Measurements from ENCODE around the gene LMOD1. TPM values are rescaled to one million over a fixed set of nuclear protein-coding genes. Genes with fewer than 3 reads are reported as not detected.
A peak's percentile ranks its signal among the peaks of the same experiment; 100 is the strongest.

LMOD1 gene
- not detected in 2 replicates for total RNA-seq

GRCh38 chr1:201946224-201946908, at the start of gene LMOD1:
TSS of gene LMOD1 (minus strand) at chr1:201946548. CDS start at chr1:201946340, 208 bp downstream.
- peak within 1 kb of the TSS; percentile 19 for H3K4me3 Mint-ChIP-seq
- intact Hi-C loops (cut with micrococcal nuclease), result no loop called here
- H3K4me1 Mint-ChIP-seq (ENCODE audit: low read depth), result peaks cover 6% of the 10 kb centered on the region
- H3K27me3 Mint-ChIP-seq (ENCODE audit: insufficient read depth), result peaks cover 53% of the 10 kb centered on the region
- no peak for DNase-seq (ENCODE audit: low spot score)
- H3K27ac Mint-ChIP-seq, result no peak within 1 kb of the TSS
- H3K36me3 Mint-ChIP-seq (ENCODE audit: low read depth), result no peaks in the 10 kb centered on the region
- H3K9me3 Mint-ChIP-seq, result no peaks in the 10 kb centered on the region

- no peak overlapping the region for H3K27ac Mint-ChIP-seq
- peaks cover 31% of the 10 kb centered on the region for H3K36me3 Mint-ChIP-seq (ENCODE audit: low read depth)
- no peaks in the 10 kb centered on the region for H3K4me1 Mint-ChIP-seq (ENCODE audit: low read depth)
- no peaks in the 10 kb centered on the region for H3K9me3 Mint-ChIP-seq
- no peak for DNase-seq (ENCODE audit: low spot score)
- H3K4me3 Mint-ChIP-seq, result no peak overlapping the region
- H3K27me3 Mint-ChIP-seq (ENCODE audit: insufficient read depth), result no peaks in the 10 kb centered on the region
- intact Hi-C loops (cut with micrococcal nuclease), result no loop called here
These were observed 44.1 kb upstream of the LMOD1 start for GRCh38 chr1:201990427-201990826.

GRCh38 chr1:201989354-201990128, 43.2 kb upstream of the LMOD1 start:
- no peaks in the 10 kb centered on the region for H3K27me3 Mint-ChIP-seq (ENCODE audit: insufficient read depth)
- H3K4me1 Mint-ChIP-seq (ENCODE audit: low read depth), result peaks cover under 1% of the 10 kb centered on the region
- no peak overlapping the region for H3K27ac Mint-ChIP-seq
- no peak overlapping the region for H3K4me3 Mint-ChIP-seq
- intact Hi-C loops (cut with micrococcal nuclease), result no loop called here
- DNase-seq (ENCODE audit: low spot score), result no peak
- peaks cover 31% of the 10 kb centered on the region for H3K36me3 Mint-ChIP-seq (ENCODE audit: low read depth)
- H3K9me3 Mint-ChIP-seq, result no peaks in the 10 kb centered on the region

- no peak overlapping the region for H3K27ac Mint-ChIP-seq
- H3K27me3 Mint-ChIP-seq (ENCODE audit: insufficient read depth), result no peaks in the 10 kb centered on the region
- no peak overlapping the region for H3K4me3 Mint-ChIP-seq
- H3K9me3 Mint-ChIP-seq, result no peaks in the 10 kb centered on the region
- H3K4me1 Mint-ChIP-seq (ENCODE audit: low read depth), result peaks cover 9% of the 10 kb centered on the region
- intact Hi-C loops (cut with micrococcal nuclease), result no loop called here
- DNase-seq (ENCODE audit: low spot score), result no peak
- peaks cover 22% of the 10 kb centered on the region for H3K36me3 Mint-ChIP-seq (ENCODE audit: low read depth)
These were observed 42.3 kb upstream of the LMOD1 start for GRCh38 chr1:201988601-201989000.

GRCh38 chr1:201985355-201985754, 39.0 kb upstream of the LMOD1 start:
- Mint-ChIP-seq H3K27me3 (ENCODE audit: insufficient read depth) (peaks cover 4% of the 10 kb centered on the region), H3K27ac (no peak overlapping the region), H3K36me3 (ENCODE audit: low read depth) (peaks cover 7% of the 10 kb centered on the region), H3K4me1 (ENCODE audit: low read depth) (peaks cover 25% of the 10 kb centered on the region), H3K9me3 (no peaks in the 10 kb centered on the region), H3K4me3 (no peak overlapping the region)
- DNase-seq (ENCODE audit: low spot score), result no peak
- intact Hi-C loops (cut with micrococcal nuclease), result no loop called here

GRCh38 chr1:201984446-201984845, 38.1 kb upstream of the LMOD1 start:
- H3K36me3 Mint-ChIP-seq (ENCODE audit: low read depth), result peaks cover 3% of the 10 kb centered on the region
- H3K4me3 Mint-ChIP-seq, result peak overlapping the region; percentile 98
- intact Hi-C loops (cut with micrococcal nuclease), result no loop called here

GRCh38 chr1:201983380-201983805, 37.0 kb upstream of the LMOD1 start:
- no peak for DNase-seq (ENCODE audit: low spot score)
- Mint-ChIP-seq H3K9me3 (no peaks in the 10 kb centered on the region), H3K27me3 (ENCODE audit: insufficient read depth) (peaks cover 6% of the 10 kb centered on the region), H3K4me3 (peak overlapping the region; percentile 98), H3K4me1 (ENCODE audit: low read depth) (peaks cover 25% of the 10 kb centered on the region), H3K36me3 (ENCODE audit: low read depth) (no peaks in the 10 kb centered on the region), H3K27ac (peak overlapping the region; percentile 90)
- intact Hi-C loops (cut with micrococcal nuclease), result no loop called here

More at GRCh38 chr1:201984446-201984845, 38.1 kb upstream of the LMOD1 start:
- Mint-ChIP-seq H3K27me3 (ENCODE audit: insufficient read depth) (peaks cover 4% of the 10 kb centered on the region), H3K9me3 (no peaks in the 10 kb centered on the region), H3K4me1 (ENCODE audit: low read depth) (peaks cover 25% of the 10 kb centered on the region), H3K27ac (no peak overlapping the region)
- no peak for DNase-seq (ENCODE audit: low spot score)

- peak within 1 kb of the TSS; percentile 98 for H3K4me3 Mint-ChIP-seq
- DNase-seq (ENCODE audit: low spot score), result peak; percentile 38
- peak within 1 kb of the TSS; percentile 90 for H3K27ac Mint-ChIP-seq
- no peaks in the 10 kb centered on the region for H3K9me3 Mint-ChIP-seq
- intact Hi-C loops (cut with micrococcal nuclease), result loop anchor here (1.0 kb wide), 2 partner anchors 28 to 154 kb away; partner anchors contain the start of genes IPO9 and TIMM17A
- no peaks in the 10 kb centered on the region for H3K36me3 Mint-ChIP-seq (ENCODE audit: low read depth)
- peaks cover 25% of the 10 kb centered on the region for H3K4me1 Mint-ChIP-seq (ENCODE audit: low read depth)
- H3K27me3 Mint-ChIP-seq (ENCODE audit: insufficient read depth), result peaks cover 6% of the 10 kb centered on the region
These were observed 36.5 kb upstream of the LMOD1 start, which contains the start of gene RNPEP for GRCh38 chr1:201982623-201983379. TSS of gene RNPEP (plus strand) at chr1:201982648. CDS start at chr1:201982667, 19 bp downstream.

- Mint-ChIP-seq H3K9me3 (no peaks in the 10 kb centered on the region), H3K27ac (peak overlapping the region; percentile 81)
- intact Hi-C loops (cut with micrococcal nuclease), result loop anchor here (1.0 kb wide), 2 partner anchors 27 to 153 kb away; partner anchors contain the start of genes IPO9 and TIMM17A
These were observed 35.8 kb upstream of the LMOD1 start for GRCh38 chr1:201982082-201982622.

GRCh38 chr1:201970334-201971159, 24.2 kb upstream of the LMOD1 start:
- Mint-ChIP-seq H3K9me3 (no peaks in the 10 kb centered on the region), H3K27ac (no peak overlapping the region), H3K27me3 (ENCODE audit: insufficient read depth) (peaks cover 5% of the 10 kb centered on the region), H3K36me3 (ENCODE audit: low read depth) (peaks cover 38% of the 10 kb centered on the region), H3K4me1 (ENCODE audit: low read depth) (peaks cover 4% of the 10 kb centered on the region), H3K4me3 (no peak overlapping the region)
- intact Hi-C loops (cut with micrococcal nuclease), result no loop called here
- DNase-seq (ENCODE audit: low spot score), result no peak

More at GRCh38 chr1:201982082-201982622, 35.8 kb upstream of the LMOD1 start:
- H3K4me1 Mint-ChIP-seq (ENCODE audit: low read depth), result peaks cover 25% of the 10 kb centered on the region
- H3K36me3 Mint-ChIP-seq (ENCODE audit: low read depth), result no peaks in the 10 kb centered on the region
- DNase-seq (ENCODE audit: low spot score), result peak; percentile 60
- peak overlapping the region; percentile 95 for H3K4me3 Mint-ChIP-seq
- peaks cover 6% of the 10 kb centered on the region for H3K27me3 Mint-ChIP-seq (ENCODE audit: insufficient read depth)

GRCh38 chr1:201968202-201968925, 22.0 kb upstream of the LMOD1 start:
- intact Hi-C loops (cut with micrococcal nuclease), result no loop called here
- no peaks in the 10 kb centered on the region for H3K9me3 Mint-ChIP-seq
- H3K36me3 Mint-ChIP-seq (ENCODE audit: low read depth), result peaks cover 49% of the 10 kb centered on the region
- DNase-seq (ENCODE audit: low spot score), result no peak
- no peaks in the 10 kb centered on the region for H3K27me3 Mint-ChIP-seq (ENCODE audit: insufficient read depth)
- no peak overlapping the region for H3K4me3 Mint-ChIP-seq
- H3K4me1 Mint-ChIP-seq (ENCODE audit: low read depth), result peaks cover 4% of the 10 kb centered on the region
- H3K27ac Mint-ChIP-seq, result no peak overlapping the region
